Astrocyte (in vitro differentiated cells and primary cell): Measurements from ENCODE around the gene FBN1.

ENCODE experiments used
- EZH2 ChIP-seq: IDR thresholded peaks from 2 replicates; pipeline ENCODE4 v1.6.1; 2012; ENCODE audit warnings: mild to moderate bottlenecking, low read length, inconsistent platforms; ENCODE audit not compliant: insufficient read depth
- TF ChIP-seq, protein P1 (sequence below): IDR thresholded peaks from 2 replicates; pipeline ENCODE4 v1.5.1; 2011; ENCODE audit warnings: low read depth, mild to moderate bottlenecking, inconsistent platforms, low read length, moderate library complexity; ENCODE audit not compliant: insufficient read depth

DNA sequence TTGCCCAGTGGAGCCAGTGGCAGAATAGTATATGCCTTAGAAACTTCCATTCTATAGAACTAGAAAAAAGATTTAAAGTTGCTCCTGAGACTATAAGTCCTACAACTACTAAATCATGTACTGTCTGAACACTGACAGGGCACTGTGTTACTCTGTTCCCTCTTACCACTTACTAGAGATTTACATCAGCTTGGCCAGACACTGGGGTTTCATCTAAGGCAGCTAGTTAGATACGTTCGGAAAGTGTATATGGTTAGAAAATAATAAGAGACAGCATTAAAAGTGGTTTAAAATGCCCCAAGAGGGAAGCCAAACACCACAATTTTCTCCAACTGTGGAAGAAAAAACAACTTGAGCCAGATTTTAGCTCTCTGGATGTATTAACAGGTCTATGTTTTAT, 97.1 kb downstream of the FBN1 start:
- TF ChIP-seq, protein P1, sequence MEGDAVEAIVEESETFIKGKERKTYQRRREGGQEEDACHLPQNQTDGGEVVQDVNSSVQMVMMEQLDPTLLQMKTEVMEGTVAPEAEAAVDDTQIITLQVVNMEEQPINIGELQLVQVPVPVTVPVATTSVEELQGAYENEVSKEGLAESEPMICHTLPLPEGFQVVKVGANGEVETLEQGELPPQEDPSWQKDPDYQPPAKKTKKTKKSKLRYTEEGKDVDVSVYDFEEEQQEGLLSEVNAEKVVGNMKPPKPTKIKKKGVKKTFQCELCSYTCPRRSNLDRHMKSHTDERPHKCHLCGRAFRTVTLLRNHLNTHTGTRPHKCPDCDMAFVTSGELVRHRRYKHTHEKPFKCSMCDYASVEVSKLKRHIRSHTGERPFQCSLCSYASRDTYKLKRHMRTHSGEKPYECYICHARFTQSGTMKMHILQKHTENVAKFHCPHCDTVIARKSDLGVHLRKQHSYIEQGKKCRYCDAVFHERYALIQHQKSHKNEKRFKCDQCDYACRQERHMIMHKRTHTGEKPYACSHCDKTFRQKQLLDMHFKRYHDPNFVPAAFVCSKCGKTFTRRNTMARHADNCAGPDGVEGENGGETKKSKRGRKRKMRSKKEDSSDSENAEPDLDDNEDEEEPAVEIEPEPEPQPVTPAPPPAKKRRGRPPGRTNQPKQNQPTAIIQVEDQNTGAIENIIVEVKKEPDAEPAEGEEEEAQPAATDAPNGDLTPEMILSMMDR = no peak
- no peak for TF ChIP-seq EZH2
